ELR (cell line): ENCODE measurements around the gene TIMMDC1.
"Not testable (repeated sequence)": the region's sequence is repeated elsewhere in the genome, so short reads cannot be mapped to it uniquely, and the experiment has no call there.

ENCODE experiments used
- DNase-seq: peaks from one replicate; pipeline ENCODE4 v3.0.0-alpha.2; 2015; ENCODE audit warnings: low read depth

TIMMDC1 gene

GRCh38 chr3:119557192-119557876, 59.0 kb downstream of the TIMMDC1 start:
- DNase-seq, result no peak

GRCh38 chr3:119557877-119558269, 59.5 kb downstream of the TIMMDC1 start:
- no peak for DNase-seq

GRCh38 chr3:119558626-119559317, 60.4 kb downstream of the TIMMDC1 start:
- no peak for DNase-seq

- peak; percentile 46 for DNase-seq
Measured at GRCh38 chr3:119559441-119559963, 61.2 kb downstream of the TIMMDC1 start, which contains the start of gene CD80. Gene CD80, minus strand, starts transcription at chr3:119559614. Its CDS starts 1,886 bp downstream, at chr3:119557728.

- no peak for DNase-seq
Measured at GRCh38 chr3:119560160-119560559, 61.8 kb downstream of the TIMMDC1 start.

GRCh38 chr3:119562307-119562961, 64.1 kb downstream of the TIMMDC1 start:
- DNase-seq, result no peak

GRCh38 chr3:119563334-119563733, 65.0 kb downstream of the TIMMDC1 start:
- DNase-seq, result not testable (repeated sequence)

GRCh38 chr3:119569156-119569555, 70.8 kb downstream of the TIMMDC1 start:
- no peak for DNase-seq

GRCh38 chr3:119570229-119570628, 71.9 kb downstream of the TIMMDC1 start:
- DNase-seq, result no peak

GRCh38 chr3:119571230-119571629, 72.9 kb downstream of the TIMMDC1 start:
- no peak for DNase-seq

GRCh38 chr3:119571688-119572087, 73.3 kb downstream of the TIMMDC1 start:
- no peak for DNase-seq
